Hepatic stellate cell (primary cell): Measurements from ENCODE around the gene BHLHE41.
A peak's percentile ranks its signal among the peaks of the same experiment; 100 is the strongest.

Source experiments
- DNase-seq: peaks from one replicate; pipeline ENCODE4 v3.0.0; 2011; ENCODE audit warnings: low spot score

The BHLHE41 gene

DNA sequence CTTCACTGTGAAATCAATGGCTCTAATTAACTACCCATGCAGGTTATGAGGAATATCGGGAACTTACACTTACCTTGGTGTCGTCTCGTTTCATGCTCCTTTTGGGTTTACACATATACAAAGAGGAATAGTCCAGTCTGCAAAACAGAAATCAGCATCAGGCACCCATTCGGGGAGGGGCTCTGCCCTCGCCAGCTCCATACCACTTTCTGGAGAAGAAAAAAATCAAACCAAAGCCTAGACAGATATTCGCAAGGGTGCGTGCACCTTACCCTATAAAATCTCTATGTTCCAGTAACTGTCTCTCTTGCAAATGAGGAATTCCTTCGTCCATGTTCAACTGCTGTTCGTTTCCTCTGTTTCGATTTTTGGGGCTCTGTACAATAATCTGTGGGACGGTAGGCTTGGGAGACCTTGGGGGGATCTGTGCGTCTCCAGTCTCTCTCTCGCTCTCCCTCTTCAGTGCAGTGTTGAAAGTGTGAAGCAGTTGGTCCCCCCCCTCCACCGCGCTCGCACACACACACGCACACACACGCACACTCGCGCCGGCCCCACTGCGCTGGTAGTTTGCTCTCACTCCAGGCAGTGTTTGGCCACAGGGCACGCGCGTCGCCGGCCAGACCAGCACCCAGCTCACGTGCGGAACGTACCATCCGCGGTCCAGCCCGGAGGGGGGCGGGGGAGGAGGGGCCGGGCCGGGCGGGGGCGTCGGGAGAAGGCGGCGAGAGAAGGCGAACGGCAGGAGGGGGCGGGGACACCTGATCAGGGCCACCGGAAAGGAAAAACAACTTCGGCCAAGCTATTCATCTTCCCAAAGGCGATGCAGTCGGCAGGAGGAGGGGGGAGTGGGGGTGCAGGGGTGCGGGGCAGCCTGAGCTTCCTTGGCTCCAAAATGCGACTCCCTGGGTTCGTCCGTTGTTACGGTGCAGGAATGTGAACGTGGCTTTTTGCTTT is at the start of gene BHLHE41:
TSS of gene BHLHE41 (minus strand) at position 592 of the 954 bp plus-strand sequence. CDS start at position 334, 258 bp downstream.
- DNase-seq: peak; percentile 71

DNA sequence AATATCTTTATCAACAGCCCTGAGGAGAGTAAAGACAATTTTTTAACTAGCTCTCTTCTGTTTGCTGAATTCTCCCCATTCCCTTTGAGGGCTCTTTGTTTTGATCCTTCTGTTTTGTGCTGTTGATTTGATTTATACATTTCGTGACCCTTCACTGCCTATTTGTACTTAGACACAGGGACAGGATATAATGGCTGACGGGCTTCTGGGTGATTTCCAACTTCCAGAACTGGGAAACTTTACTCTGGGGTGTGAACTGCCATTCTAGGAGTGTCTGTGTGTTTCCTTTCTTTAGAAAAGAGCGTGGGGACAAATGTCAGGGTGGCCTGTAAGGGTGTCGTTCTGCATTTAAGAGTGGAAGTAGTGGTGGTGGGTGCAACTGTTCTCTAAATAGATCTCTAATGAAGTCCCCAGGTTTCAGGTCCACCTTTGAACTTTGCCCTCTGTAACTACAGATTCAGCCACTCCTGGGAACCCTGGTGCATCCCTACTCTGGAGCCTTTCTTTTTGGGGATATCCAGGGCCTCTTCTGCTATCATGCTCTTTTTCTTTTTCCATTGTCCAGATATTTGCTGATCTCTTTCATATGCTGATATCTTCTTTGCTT is 48.2 kb upstream of the BHLHE41 start:
- no peak for DNase-seq

DNA sequence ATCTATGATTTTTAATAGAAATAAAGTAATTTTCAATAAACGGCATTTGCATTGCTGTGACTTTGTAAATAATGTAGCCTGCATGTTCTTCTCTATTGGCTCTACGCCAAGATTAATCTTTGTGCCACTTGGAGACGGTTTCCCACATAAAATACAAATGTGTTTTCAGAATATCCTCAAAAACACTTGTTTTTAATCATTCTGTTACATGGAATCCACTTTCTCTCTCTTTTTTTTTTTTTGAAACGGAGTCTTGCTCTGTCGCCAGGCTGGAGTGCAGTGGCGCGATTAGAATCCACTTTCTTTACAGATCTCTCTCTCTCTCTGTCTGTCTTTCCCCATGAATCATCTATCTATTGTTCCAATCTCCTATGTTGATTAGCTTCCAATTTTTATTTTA is 47.7 kb upstream of the BHLHE41 start:
- no peak for DNase-seq

DNA sequence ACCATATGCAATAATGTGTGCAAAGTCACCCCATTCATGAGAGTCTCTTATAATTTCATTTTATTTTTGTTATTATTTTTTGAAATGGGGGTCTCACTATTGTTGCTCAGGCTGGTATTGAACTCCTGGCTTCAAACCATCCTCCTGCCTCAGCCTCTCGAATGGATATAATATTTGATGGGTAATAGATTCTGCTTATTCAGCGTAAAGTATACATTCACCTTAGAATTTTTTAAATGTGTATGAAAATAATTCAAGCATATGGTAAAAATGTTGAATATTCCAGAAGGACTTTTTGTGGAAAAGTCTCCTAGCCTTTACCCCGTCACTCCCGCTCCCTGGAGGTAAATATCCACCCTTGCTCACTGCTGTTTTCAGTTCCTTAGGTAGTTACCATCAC is 47.2 kb upstream of the BHLHE41 start:
- no peak for DNase-seq

DNA sequence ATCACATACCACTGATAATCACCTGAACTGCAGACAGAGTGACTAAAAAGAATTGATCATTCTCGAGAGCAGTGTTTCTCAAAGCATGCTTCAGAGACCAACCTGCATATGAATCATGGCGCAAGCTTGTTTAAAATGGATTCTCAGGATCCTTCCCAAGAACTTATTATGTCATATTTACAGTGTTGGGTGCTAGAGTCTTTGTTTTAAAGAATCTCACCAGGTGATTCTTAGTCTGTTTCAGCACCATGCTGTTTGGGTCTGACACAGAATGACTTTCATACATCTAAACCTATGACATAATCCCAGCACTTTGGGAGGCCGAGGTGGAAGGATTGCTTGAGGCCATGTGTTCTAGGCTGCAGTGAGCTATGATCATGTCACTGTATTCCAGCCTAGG is 39.3 kb upstream of the BHLHE41 start:
- no peak for DNase-seq

DNA sequence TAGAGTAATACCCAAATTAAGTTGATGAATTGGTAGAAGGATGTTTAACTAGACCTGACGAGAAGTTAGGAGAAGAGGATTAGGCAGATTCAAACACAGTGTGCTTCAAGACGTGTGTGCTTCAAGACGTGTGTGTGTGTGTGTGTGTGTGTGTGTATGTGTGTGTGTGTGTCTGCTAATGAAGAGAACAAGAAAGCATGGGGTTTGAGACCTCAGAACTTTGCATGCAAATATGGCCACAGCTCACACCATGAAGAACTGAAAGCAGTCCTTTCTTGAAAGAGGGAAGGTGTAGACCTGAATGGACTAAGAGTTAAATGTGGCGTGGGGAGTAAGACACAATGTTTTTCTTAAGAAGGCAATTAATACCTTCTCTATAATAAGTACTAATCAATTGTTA is 38.1 kb upstream of the BHLHE41 start:
- no peak for DNase-seq

DNA sequence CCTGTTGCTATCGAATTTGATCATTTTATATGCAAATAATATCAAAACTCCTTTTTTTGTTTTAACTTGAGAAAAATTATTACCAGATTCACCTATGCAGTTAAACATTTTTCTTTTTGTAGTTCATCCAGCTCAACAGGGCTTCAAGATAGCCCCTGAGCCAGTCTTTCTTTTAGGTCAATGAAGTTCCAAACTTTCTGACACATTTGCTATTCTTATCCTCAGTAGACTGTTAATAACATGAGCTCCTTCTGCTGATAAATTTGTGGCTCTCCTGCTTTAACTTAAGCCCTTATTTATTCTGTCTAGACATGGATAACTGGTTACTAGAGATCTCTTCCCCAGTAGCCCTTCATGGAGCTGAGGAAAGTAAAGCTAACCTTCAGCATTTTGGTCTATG is 37.3 kb upstream of the BHLHE41 start:
- no peak for DNase-seq

DNA sequence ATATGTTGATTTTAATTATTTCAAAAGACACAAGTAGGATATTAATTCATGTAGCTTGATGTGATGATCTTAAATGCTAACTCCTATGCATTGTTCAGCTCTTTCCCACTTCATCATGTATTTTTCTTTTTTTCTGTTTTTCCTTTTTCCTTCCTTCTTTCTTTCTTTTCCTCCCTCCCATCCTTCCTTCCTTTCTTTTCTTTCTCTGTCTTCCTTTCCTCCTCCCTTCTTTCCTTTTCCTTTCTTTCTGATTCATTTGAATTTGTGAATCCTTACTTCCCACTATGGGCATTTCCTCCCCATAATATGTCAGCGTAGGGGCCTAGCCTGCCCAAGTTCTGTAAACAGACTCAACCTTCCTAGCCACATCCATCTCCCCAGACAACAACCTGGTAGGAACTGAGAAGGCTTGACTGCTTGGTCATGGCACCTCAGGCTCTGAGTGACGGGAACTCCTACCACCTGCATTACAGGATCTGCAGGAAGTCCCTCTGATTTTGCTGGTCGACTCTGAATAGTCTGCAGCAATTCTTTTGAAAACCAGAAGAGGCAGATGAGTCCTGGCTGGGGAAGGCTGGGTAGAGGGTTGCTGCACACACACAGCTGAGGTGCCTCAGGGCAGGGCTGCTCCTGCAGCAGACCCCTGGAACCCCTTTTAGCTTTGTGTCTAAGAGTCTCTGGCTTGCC is 33.4 kb upstream of the BHLHE41 start:
- DNase-seq: no peak

DNA sequence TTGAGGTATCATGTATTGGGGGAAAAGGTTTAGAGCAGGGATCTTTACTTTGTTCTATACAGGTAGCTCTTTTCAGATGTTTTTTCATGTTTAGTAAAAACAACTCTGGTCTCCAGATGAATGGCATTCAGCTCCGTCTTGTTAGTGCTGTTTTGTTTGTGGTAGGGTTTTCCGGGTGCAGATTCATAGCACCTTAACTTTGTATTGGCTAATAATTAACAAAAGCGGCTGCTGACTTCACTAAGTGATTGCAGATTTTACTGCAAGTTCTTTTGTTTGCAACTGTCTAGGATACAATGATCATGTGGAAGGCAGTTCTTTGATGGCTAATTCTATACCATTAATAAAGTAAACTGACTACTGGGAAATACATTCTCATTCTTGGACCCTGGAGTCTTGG is 32.2 kb upstream of the BHLHE41 start:
- DNase-seq: no peak

DNA sequence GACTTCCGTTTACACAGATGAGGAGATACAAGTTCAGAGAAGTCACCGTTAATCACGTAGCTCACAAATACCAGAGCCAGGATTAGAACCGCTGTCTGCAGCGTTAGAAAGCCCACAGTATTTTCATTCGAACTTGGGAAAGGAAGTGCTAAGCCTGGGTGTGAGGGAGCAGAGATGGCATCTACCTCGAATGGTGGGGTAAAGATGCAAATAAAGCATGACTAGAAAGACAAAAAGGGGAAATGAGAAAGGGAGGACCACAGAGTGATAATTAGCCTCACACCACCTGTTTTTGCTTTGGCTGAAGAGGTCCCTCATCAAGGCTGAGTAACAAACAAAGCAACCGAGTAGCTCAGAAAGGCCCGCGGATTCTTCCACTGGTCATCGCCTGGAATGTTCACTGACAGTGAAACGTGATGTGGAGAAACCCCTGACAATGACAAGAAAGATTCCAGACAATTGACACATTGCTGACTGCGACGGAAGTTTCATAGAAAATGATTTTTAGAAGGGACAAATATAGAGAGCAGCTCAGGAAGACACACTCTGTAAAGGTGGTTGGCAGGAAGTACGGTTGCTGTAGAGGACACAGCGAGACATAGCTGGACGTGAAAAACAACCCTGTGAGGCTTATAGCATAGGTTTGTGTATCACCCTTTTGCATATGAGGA is 31.5 kb upstream of the BHLHE41 start:
- no peak for DNase-seq

DNA sequence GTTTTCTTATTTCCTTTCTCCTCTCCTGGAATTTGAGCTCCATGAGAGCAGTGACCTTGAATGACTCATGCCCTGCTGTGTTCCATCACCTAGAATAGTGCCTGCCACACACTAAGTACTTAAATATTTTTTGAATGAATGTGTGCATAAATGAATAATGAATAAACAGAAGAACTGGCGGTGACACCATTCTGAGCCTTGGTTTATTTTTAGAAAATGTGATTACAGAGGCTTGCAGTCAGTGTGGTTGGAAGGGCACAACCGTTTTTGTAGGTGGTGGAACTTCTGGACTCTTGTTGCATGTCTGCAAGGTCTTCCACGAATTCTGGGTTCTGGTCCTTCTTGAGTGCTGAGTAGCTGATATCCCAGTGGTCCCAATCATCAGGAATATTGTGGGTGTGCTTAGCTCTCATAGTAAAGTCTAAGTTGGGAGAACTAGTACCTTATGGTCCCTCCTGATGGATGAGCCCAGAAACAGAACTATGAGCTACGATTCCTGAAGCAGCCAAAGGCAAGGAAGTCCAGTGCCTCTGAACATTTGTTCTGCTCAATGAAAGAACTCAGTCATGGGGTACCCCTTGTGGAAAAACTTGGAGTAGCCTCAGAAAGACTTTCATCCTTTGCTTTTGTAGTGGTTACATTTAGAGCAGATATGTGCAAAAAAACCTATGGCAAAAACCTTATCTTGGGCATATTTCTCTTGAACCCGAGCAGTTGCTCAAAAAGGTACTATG is 28.8 kb upstream of the BHLHE41 start:
- DNase-seq: peak; percentile 48

DNA sequence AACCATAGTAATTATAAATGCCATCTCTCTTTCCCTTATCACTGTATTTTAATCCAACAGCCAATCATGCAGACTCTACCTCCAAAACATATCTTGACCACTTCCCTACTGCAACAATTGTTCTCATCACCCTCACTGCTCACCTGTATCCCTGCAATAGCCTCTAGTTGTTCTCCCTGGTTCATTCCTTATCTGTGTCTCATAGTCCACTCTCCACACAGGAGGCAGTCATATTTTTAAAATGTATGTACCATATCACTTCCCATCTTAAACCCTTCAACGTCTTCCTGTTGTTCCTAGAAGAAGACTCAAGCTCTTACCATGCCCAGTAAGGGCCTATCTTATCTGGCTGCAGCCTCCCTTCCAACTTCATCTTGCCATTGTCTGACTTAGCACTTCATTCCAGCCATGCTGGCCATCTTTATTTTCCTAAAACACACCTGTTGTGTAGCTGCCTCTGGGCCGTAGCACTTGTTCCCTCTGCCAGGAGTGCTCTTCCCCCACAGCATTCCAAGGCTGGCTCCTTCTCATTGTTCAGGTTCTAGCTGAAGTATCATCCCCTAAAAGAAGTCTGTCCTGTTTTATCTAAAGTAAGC is 27.8 kb upstream of the BHLHE41 start:
- no peak for DNase-seq

DNA sequence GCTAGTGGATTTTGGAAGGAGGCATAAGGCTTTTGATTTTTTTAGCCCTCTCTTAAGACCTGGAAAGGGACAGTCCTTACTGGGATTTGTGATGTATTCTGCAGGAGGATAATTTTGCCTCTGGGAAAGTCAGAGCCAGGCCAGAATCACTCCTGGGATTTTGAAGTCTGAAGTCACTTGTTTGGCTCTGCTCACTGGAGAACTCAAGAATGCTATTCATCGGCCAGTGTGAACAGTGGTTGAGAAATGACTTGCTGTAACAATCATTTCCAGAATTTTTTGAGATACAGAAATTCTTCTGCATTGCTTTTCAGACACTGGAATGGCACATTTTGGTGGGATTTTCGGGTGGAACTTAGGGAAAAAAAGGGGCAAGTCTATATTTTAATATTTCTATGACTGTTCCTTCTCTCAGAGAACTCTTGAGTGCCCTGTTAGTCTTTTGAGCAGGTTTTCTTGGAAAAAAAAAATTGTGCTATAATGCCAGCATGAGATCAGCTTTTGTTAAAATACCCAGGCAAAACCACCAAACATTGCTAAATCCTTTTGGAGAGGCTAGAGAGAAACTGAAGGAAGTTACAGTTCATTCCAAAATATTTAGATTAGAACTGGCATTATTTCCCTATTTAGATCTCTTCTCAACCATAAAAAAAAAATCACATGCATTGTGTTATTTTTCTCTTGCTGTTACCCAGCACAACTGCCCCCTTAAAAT is 26.1 kb upstream of the BHLHE41 start:
- peak; percentile 22 for DNase-seq

DNA sequence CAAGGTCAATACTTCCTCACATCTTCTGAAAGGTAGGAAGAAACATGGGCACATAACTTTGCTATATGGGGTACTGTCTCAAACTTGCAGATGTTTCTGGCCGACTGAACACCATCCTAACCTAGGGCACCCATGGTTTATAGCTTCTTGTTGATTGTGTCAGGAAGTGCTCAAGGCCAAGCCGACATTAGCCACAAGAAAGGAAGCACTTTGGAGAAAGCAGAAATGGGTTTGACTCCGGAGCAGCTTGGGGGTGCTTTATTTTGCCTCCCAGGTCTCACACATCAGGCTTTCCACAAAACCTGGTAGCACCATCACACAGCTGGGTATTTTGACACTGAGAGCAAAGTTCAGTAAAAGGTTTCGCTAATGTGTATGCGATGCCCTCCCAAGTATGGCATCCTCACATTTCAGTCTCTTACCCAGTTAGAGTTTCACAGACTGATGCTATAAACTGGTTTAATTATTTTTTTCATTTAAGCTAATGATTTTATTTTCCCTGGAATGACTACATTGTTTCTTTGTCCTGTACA is 25.2 kb upstream of the BHLHE41 start:
- no peak for DNase-seq

DNA sequence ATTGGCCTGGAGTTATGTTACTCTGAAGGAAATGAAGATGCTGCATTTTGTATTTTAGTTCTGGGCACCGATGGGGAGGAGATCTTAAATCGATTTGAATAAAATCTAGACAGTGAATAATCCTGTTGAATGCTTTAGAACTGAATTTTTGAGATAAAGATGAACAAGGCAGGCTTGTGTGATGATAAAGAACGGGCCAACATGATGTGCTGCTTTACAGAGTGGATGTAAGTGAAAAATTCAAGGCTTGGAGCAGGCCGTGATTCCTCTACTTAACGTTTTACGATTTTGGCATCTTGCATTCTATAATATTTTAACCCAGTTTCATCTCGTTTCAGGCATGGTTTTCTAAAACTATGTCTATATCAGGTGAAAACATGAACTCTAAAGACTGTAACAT is 23.5 kb upstream of the BHLHE41 start:
- no peak for DNase-seq

DNA sequence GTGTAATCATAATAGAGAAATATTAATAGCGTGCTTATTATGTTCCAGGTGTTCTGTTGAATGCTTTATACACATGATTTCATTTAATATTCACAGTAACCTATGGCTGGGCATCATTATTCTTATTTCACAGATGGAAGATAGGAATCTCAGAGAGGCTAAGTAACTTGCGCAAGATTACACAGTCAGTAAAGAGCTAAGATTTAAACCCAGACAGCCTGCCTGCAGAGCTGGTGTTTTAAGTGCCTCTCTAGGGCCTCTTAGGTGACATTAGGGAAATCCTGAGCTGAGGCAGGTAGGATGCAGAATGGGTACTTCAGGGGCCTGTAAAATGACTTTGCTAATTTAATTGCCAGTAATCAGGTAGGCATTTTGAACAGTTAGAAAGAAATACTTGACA is 18.5 kb upstream of the BHLHE41 start:
- DNase-seq: no peak

DNA sequence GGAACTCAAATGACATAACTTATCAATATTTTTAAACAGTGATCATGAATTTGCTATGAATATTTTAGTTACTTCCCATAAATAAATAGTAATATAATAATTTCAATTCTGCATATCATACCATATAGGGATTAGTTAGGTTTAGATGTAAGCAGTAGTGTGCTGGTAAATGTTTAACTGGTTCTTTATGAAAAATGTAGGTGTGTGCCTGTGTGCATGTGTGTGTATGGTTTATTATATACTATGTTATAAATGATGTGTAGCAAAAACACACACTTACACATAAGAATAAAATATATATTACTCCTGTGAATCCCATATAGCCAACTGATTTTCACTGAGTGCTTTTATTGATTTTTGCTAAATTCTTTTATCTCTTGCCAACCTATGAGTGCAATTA is 14.0 kb upstream of the BHLHE41 start:
- no peak for DNase-seq

DNA sequence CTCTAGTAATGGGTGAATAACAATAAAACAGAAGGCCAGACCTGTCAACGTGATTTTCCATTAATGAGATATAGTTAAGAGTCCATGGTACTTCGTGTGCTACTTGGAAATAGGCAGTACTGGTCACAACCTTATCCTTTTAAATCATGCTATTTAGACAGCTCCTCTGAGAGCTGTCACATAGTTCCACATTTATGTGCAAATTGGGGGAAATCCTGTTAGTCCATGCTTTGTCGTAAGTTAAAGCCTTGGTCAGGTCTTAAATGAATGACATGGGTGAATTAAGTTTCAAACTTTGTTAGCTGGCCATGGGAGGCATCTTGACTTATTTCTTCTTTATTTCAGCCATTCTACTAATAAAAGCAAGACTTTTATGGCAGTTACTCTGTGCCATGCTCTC is 11.9 kb upstream of the BHLHE41 start:
- DNase-seq: no peak

DNA sequence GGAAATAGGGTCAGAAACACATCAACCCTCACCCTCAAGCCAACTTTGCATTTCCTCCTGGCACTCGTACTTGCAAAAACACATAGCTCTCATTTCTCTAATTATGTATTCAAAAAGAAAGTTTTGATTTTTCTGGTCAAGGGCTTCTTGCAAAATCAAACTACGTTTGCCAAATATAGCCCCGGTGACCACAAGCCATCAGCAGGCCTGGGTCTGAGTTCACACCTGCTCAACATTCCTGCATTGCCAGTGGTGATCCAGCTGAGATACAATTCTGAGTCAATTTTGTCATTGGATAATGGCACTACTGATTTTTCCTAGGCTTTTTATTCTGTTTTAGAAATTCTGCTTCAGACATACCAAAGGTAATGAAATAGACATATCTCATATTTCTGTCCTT is 10.7 kb upstream of the BHLHE41 start:
- no peak for DNase-seq

DNA sequence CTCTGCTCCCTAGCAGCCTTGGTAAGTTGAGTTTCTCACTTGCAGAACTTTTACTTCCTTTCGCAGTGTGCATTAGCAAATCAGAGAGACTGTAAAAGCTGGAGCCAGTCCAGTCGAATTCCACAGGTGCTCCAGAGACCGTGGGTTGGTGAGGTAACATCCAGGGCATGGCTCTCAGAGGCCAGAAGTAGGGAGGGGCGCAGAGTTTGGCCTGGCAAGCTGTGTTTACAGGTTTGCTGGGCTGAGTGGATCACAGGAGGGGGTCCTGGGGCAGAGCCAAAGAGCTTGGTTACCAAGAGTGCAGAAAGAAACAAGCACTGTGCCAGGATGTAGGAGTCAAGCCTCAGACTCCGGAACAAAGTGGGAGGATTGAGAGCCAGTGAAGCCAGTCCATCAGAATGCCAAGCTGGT is 10.2 kb upstream of the BHLHE41 start:
- DNase-seq: no peak
